ENCODE results near the gene INTU. TPM values are rescaled to one million over a fixed set of nuclear protein-coding genes. Genes with fewer than 3 reads are reported as not detected.
"Not testable (repeated sequence)": the region's sequence is repeated elsewhere in the genome, so short reads cannot be mapped to it uniquely, and the experiment has no call there.

INTU gene
- total RNA-seq (1 to 10 TPM; 5.7 to 7.6 (median 6.3) TPM), polyA plus RNA-seq (4.4 TPM)
- long read RNA-seq, donor 1, partial matches to known transcripts = 1 of 4 reads
- long read RNA-seq, donor 1, other reads (novel, unspliced or antisense) = 3 of 4 reads
- long read RNA-seq, donor 2, full-length matches to known transcripts = 1 of 1 reads
- long read RNA-seq, donor 2, partial matches to known transcripts = 0 of 1 reads
- long read RNA-seq, donor 2, other reads (novel, unspliced or antisense) = 0 of 1 reads
- long read RNA-seq, donor 3, full-length matches to known transcripts = 3 of 8 reads
- long read RNA-seq, donor 3, partial matches to known transcripts = 2 of 8 reads
- long read RNA-seq, donor 3, other reads (novel, unspliced or antisense) = 3 of 8 reads
- long read RNA-seq, donor 4, full-length matches to known transcripts = 1 of 5 reads
- long read RNA-seq, donor 4, partial matches to known transcripts = 1 of 5 reads
- long read RNA-seq, donor 4, other reads (novel, unspliced or antisense) = 3 of 5 reads

- Histone ChIP-seq H3K4me3 (ENCODE audit: low read length) (peak within 1 kb of the TSS; percentile 93), H3K9me3 (ENCODE audit: control insufficient read depth, low read length) (no peaks in the 10 kb centered on the region), H3K27me3 (ENCODE audit: control insufficient read depth, insufficient read depth) (no peaks in the 10 kb centered on the region), H3K27ac (ENCODE audit: low read length) (peak within 1 kb of the TSS; percentile 33), H3K4me1 (ENCODE audit: control insufficient read depth, insufficient read depth, low read length) (no peaks in the 10 kb centered on the region)
- WGBS = 1% methylated on average over 38 of the region's 38 CpGs
- intact Hi-C loops (cut with DNase I) = no loop called here
- DNase-seq (peak; percentile 95 to 97 (median 96)), ATAC-seq (peak; percentile 100)
Measured at GRCh38 chr4:127632420-127633403, at the start of gene INTU. INTU (plus strand) TSS chr4:127632957; CDS start chr4:127633035, 78 bp downstream.

- H3K4me3 ChIP-seq (ENCODE audit: low read length); H3K27ac ChIP-seq (ENCODE audit: low read length); H3K4me1 ChIP-seq (ENCODE audit: control insufficient read depth, insufficient read depth, low read length); H3K9me3 ChIP-seq (ENCODE audit: control insufficient read depth, low read length); intact Hi-C loops (cut with DNase I); ATAC-seq; DNase-seq; H3K27me3 ChIP-seq (ENCODE audit: control insufficient read depth, insufficient read depth): not testable (repeated sequence)
- 82% methylated on average over 4 of the region's 4 CpGs for WGBS
Measured at GRCh38 chr4:127586496-127586895, 46.3 kb upstream of the INTU start.

- no peak overlapping the region for H3K27ac ChIP-seq (ENCODE audit: low read length)
- DNase-seq = no peak
- H3K4me3 ChIP-seq (ENCODE audit: low read length) = no peak overlapping the region
- no peaks in the 10 kb centered on the region for H3K27me3 ChIP-seq (ENCODE audit: control insufficient read depth, insufficient read depth)
- WGBS = 0% methylated on average over 1 of the region's 1 CpG
- intact Hi-C loops (cut with DNase I) = no loop called here
- no peaks in the 10 kb centered on the region for H3K4me1 ChIP-seq (ENCODE audit: control insufficient read depth, insufficient read depth, low read length)
- no peaks in the 10 kb centered on the region for H3K9me3 ChIP-seq (ENCODE audit: control insufficient read depth, low read length)
- ATAC-seq = peak; percentile 52 to 71
Measured at GRCh38 chr4:127586922-127587571, 45.7 kb upstream of the INTU start.

DNA sequence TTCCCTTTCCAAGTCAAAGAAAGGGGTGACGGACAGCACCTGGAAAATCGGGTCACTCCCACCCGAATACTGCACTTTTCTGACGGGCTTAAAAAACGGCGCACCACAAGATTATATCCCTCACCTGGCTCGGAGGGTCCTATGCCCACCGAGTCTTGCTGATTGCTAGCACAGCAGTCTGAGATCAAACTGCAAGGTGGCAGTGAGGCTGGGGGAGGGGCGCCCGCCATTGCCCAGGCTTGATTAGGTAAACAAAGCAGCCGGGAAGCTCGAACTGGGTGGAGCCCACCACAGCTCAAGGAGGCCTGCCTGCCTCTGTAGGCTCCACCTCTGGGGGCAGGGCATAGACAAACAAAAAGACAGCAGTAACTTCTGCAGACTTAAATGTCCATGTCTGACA is 43.6 kb upstream of the INTU start:
- H3K27ac ChIP-seq (ENCODE audit: low read length); H3K4me3 ChIP-seq (ENCODE audit: low read length); ATAC-seq; H3K4me1 ChIP-seq (ENCODE audit: control insufficient read depth, insufficient read depth, low read length); DNase-seq; intact Hi-C loops (cut with DNase I); H3K27me3 ChIP-seq (ENCODE audit: control insufficient read depth, insufficient read depth); H3K9me3 ChIP-seq (ENCODE audit: control insufficient read depth, low read length): not testable (repeated sequence)
- WGBS = 95% methylated on average over 10 of the region's 12 CpGs

DNA sequence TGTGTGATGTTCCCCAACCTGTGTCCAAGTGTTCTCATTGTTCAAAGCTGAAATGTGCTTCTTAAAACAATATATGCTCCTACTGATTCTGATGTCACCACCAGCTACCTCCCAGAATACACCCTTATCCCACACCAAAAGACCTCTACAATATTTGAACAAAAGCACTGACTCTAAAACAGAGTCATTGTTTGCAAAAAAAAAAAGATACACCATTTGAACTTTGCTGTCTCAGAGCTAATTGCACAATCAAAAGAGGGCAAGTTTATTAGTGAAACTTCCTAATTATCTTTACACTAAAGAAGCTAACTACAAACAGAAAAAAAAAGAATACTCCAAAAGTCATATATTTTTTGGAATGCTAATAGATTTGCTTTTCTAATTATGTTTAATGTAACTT is 34.1 kb upstream of the INTU start:
- H3K9me3 ChIP-seq (ENCODE audit: control insufficient read depth, low read length) = no peaks in the 10 kb centered on the region
- no peak for ATAC-seq
- H3K4me1 ChIP-seq (ENCODE audit: control insufficient read depth, insufficient read depth, low read length) = no peaks in the 10 kb centered on the region
- no peak overlapping the region for H3K4me3 ChIP-seq (ENCODE audit: low read length)
- H3K27ac ChIP-seq (ENCODE audit: low read length) = no peak overlapping the region
- intact Hi-C loops (cut with DNase I) = no loop called here
- DNase-seq = no peak
- no peaks in the 10 kb centered on the region for H3K27me3 ChIP-seq (ENCODE audit: control insufficient read depth, insufficient read depth)

- H3K27ac ChIP-seq (ENCODE audit: low read length) = no peak overlapping the region
- ATAC-seq (no peak), DNase-seq (no peak)
- no peak overlapping the region for H3K4me3 ChIP-seq (ENCODE audit: low read length)
- no peaks in the 10 kb centered on the region for H3K27me3 ChIP-seq (ENCODE audit: control insufficient read depth, insufficient read depth)
- H3K4me1 ChIP-seq (ENCODE audit: control insufficient read depth, insufficient read depth, low read length) = no peaks in the 10 kb centered on the region
- 92% methylated on average over 1 of the region's 1 CpG for WGBS
- H3K9me3 ChIP-seq (ENCODE audit: control insufficient read depth, low read length) = no peaks in the 10 kb centered on the region
- intact Hi-C loops (cut with DNase I) = loop anchor here in 1 of 4 donors (5.0 kb wide), 1 partner anchor 131 kb away; the partner anchor contains the start of gene SLC25A31
Measured at GRCh38 chr4:127601029-127601428, 31.7 kb upstream of the INTU start.

GRCh38 chr4:127604949-127605709 is 27.6 kb upstream of the INTU start:
- no peaks in the 10 kb centered on the region for H3K27me3 ChIP-seq (ENCODE audit: control insufficient read depth, insufficient read depth)
- DNase-seq = no peak
- H3K27ac ChIP-seq (ENCODE audit: low read length) = no peak overlapping the region
- no peak overlapping the region for H3K4me3 ChIP-seq (ENCODE audit: low read length)
- no peaks in the 10 kb centered on the region for H3K9me3 ChIP-seq (ENCODE audit: control insufficient read depth, low read length)
- intact Hi-C loops (cut with DNase I) = loop anchor here in 3 of 4 donors (5.0 kb wide), 1 partner anchor 127 kb away; the partner anchor contains the start of gene SLC25A31 (in 3 of the 3)
- 19% methylated on average over 6 of the region's 6 CpGs for WGBS
- no peaks in the 10 kb centered on the region for H3K4me1 ChIP-seq (ENCODE audit: control insufficient read depth, insufficient read depth, low read length)
- ATAC-seq = no peak

DNA sequence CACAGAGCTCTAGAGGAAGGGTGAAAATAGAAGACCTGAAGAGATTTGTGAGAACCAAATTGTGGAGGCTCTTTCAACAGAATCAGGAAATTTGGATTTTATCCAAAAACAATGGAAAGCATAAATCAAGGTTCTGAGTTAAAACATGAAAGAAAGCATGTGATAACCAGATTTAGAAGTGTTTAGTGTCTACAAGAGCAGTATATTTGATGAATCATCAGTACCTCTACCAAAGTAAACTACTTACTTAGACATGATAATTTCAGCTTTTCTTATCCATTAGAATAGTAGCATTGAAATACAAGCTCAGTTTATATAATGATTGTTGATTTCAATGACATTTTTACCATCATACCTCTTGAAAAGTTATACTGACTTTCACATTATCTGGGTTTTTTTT is 25.9 kb upstream of the INTU start:
- no peak overlapping the region for H3K27ac ChIP-seq (ENCODE audit: low read length)
- no peaks in the 10 kb centered on the region for H3K4me1 ChIP-seq (ENCODE audit: control insufficient read depth, insufficient read depth, low read length)
- H3K9me3 ChIP-seq (ENCODE audit: control insufficient read depth, low read length) = no peaks in the 10 kb centered on the region
- no peaks in the 10 kb centered on the region for H3K27me3 ChIP-seq (ENCODE audit: control insufficient read depth, insufficient read depth)
- ATAC-seq (no peak), DNase-seq (no peak)
- intact Hi-C loops (cut with DNase I) = loop anchor here in 2 of 4 donors (5.0 kb wide), 1 partner anchor 125 kb away; the partner anchor contains the start of gene SLC25A31 (in 2 of the 2)
- H3K4me3 ChIP-seq (ENCODE audit: low read length) = no peak overlapping the region

- DNase-seq (no peak), ATAC-seq (no peak)
- H3K9me3 ChIP-seq (ENCODE audit: control insufficient read depth, low read length) = no peaks in the 10 kb centered on the region
- H3K27ac ChIP-seq (ENCODE audit: low read length) = no peak overlapping the region
- no peaks in the 10 kb centered on the region for H3K27me3 ChIP-seq (ENCODE audit: control insufficient read depth, insufficient read depth)
- no peaks in the 10 kb centered on the region for H3K4me1 ChIP-seq (ENCODE audit: control insufficient read depth, insufficient read depth, low read length)
- no peak overlapping the region for H3K4me3 ChIP-seq (ENCODE audit: low read length)
- WGBS = 55% methylated on average over 5 of the region's 5 CpGs
- intact Hi-C loops (cut with DNase I) = loop anchor here in 3 of 4 donors (2.0 to 5.0 kb wide), 2 partner anchors 119 to 123 kb away; partner anchors contain the start of gene SLC25A31 (in 2 of the 3)
Measured at GRCh38 chr4:127609484-127609883, 23.3 kb upstream of the INTU start.

- Histone ChIP-seq H3K27ac (ENCODE audit: low read length) (no peak overlapping the region), H3K4me1 (ENCODE audit: control insufficient read depth, insufficient read depth, low read length) (no peaks in the 10 kb centered on the region), H3K27me3 (ENCODE audit: control insufficient read depth, insufficient read depth) (no peaks in the 10 kb centered on the region), H3K4me3 (ENCODE audit: low read length) (no peak overlapping the region), H3K9me3 (ENCODE audit: control insufficient read depth, low read length) (no peaks in the 10 kb centered on the region)
- ATAC-seq (no peak), DNase-seq (no peak)
- 93% methylated on average over 3 of the region's 3 CpGs for WGBS
- intact Hi-C loops (cut with DNase I) = no loop called here
Measured at GRCh38 chr4:127610488-127610887, 22.3 kb upstream of the INTU start.

All from right cardiac atrium (tissue), 5 donors.